K562 (cell line): ENCODE results near the gene BMP10. TPM values are rescaled to one million over a fixed set of nuclear protein-coding genes. Genes with fewer than 3 reads are reported as not detected.

Experiments used
- CHD4 ChIP-seq: fragments of 200-600 bp; sonication (generic); IDR thresholded peaks from 3 replicates; pipeline ENCODE4 v1.6.1; 2012; ENCODE audit warnings: low read depth, mild to moderate bottlenecking, mixed read lengths, low read length, inconsistent platforms; ENCODE audit not compliant: insufficient read depth, insufficient replicate concordance, poor library complexity, severe bottlenecking
- FOXJ3 ChIP-seq: sonication (generic); formaldehyde crosslinking; IDR thresholded peaks from 2 replicates; pipeline ENCODE4 v1.4.0; 2020; ENCODE audit warnings: mild to moderate bottlenecking, missing genetic modification reagents
- FUS ChIP-seq: fragments of 200-400 bp; formaldehyde crosslinking; optimal IDR thresholded peaks from 2 replicates; pipeline ENCODE3; 2017; ENCODE audit warnings: low read depth, low read length
- HDAC2 ChIP-seq: fragments of 450-650 bp; IDR thresholded peaks from 2 replicates; pipeline ENCODE4 v1.6.1; 2016; ENCODE audit warnings: mild to moderate bottlenecking
- HNRNPK ChIP-seq: fragments of 200-400 bp; formaldehyde crosslinking; IDR thresholded peaks from one replicate; pipeline ENCODE4 v1.6.1; 2018; ENCODE audit warnings: mild to moderate bottlenecking, low read depth, low read length; ENCODE audit not compliant: poor library complexity, severe bottlenecking
- HNRNPL ChIP-seq: fragments of 200-400 bp; formaldehyde crosslinking; IDR thresholded peaks from 2 replicates; pipeline ENCODE4 v1.6.1; 2017; ENCODE audit warnings: low read depth, mild to moderate bottlenecking, low read length
- KAT7 ChIP-seq: sonication (generic); formaldehyde crosslinking; IDR thresholded peaks from 2 replicates; pipeline ENCODE4 v1.8.0; 2022; ENCODE audit warnings: missing genetic modification reagents, mild to moderate bottlenecking, borderline replicate concordance
- MAFG ChIP-seq: fragments of 450-650 bp; conservative IDR thresholded peaks from 2 replicates; pipeline ENCODE4 v1.6.1; 2016; ENCODE audit warnings: missing genetic modification characterization, missing compliant biosample characterization
- NBN ChIP-seq: fragments of 450-650 bp; IDR thresholded peaks from 2 replicates; pipeline ENCODE4 v1.6.1; 2016; ENCODE audit warnings: low read depth, mild to moderate bottlenecking
- PHB ChIP-seq: fragments of 250-450 bp; sonication (Bioruptor Pico); IDR thresholded peaks from 2 replicates; pipeline ENCODE4 v1.5.0; 2021
- RB1 ChIP-seq: fragments of 450-650 bp; IDR thresholded peaks from 2 replicates; pipeline ENCODE4 v1.6.1; 2017; ENCODE audit warnings: low read depth, mild to moderate bottlenecking
- SNRNP70 ChIP-seq: fragments of 200-400 bp; formaldehyde crosslinking; optimal IDR thresholded peaks from 2 replicates; pipeline ENCODE3; 2017; ENCODE audit warnings: low read depth, low read length
- SRF ChIP-seq, 2 experiments: fragments of 250-450, 450-650 bp in 1 of 2; sonication (Bioruptor Pico) in 1 of 2; sonication (generic) in 1 of 2; formaldehyde crosslinking; IDR thresholded peaks; 2 replicates each; pipeline versions ENCODE4 v1.5.0 to v1.5.1; 2020 to 2022; ENCODE audit warnings: mild to moderate bottlenecking in 1 of 2, missing genetic modification reagents in 1 of 2
- TOE1 ChIP-seq, 2 experiments: fragments of 450-650 bp in 1 of 2; sonication (generic) in 1 of 2; formaldehyde crosslinking in 1 of 2; IDR thresholded peaks; 2 replicates each; pipeline versions ENCODE4 v1.7.1 to v1.8.0; 2016 to 2022; ENCODE audit warnings: borderline replicate concordance in 2 of 2, mild to moderate bottlenecking in 2 of 2, antibody characterized with exemption in 1 of 2, inconsistent platforms in 1 of 2, low read depth in 1 of 2, missing genetic modification reagents in 1 of 2, moderate library complexity in 1 of 2
- ZNF124 ChIP-seq: sonication (generic); formaldehyde crosslinking; IDR thresholded peaks from 2 replicates; pipeline ENCODE4 v1.8.1; 2022; ENCODE audit warnings: missing genetic modification reagents
- ZNF174 ChIP-seq: fragments of 250-450 bp; sonication (Bioruptor Pico); IDR thresholded peaks from 2 replicates; pipeline ENCODE4 v1.4.0; 2020; ENCODE audit warnings: mild to moderate bottlenecking
- ZNF263 ChIP-seq: sonication (generic); formaldehyde crosslinking; IDR thresholded peaks from 2 replicates; pipeline ENCODE4 v1.8.0; 2022; ENCODE audit warnings: mild to moderate bottlenecking, missing genetic modification reagents, borderline replicate concordance
- ZNF717 ChIP-seq: fragments of 250-450 bp; sonication (Bioruptor Pico); IDR thresholded peaks from 2 replicates; pipeline ENCODE4 v1.5.0; 2021
- polyA plus RNA-seq, 8 experiments: library from polyadenylated mRNA; depleted of rRNA in 4 of 8; stranded (reverse) in 5 of 8; unstranded in 3 of 8; fragments of >200 nt; fragmentation: Nextera tagmentation in 2 of 8; fragmentation: Illumina TruSeq in 1 of 8; extraction: Ambion mirVana in 2 of 8; extraction: Trizol in 1 of 8; gene quantifications; 2 replicates each; pipeline versions ENCODE4 v1.2.1 to v1.2.3, GENCODE V29; 2011 to 2014; ENCODE audit warnings: inconsistent platforms in 1 of 8, missing spikeins in 1 of 8
- total RNA-seq, 7 experiments: library from RNA; depleted of rRNA in 6 of 7; stranded (reverse); fragments of >200 nt in 6 of 7; fragmentation: Illumina TruSeq in 2 of 7; extraction: Trizol in 2 of 7; gene quantifications; 2 replicates each; pipeline versions ENCODE4 v1.2.1 to v1.2.3, GENCODE V29; 2011 to 2021; ENCODE audit warnings: low replicate concordance in 1 of 7
- TF ChIP-seq, protein P1 (sequence below): fragments of 200-800 bp; sonication (Bioruptor generic); IDR thresholded peaks from 2 replicates; pipeline ENCODE4 v1.6.1; 2017; ENCODE audit warnings: missing genetic modification characterization, missing compliant biosample characterization
- TF ChIP-seq, protein P2 (sequence below): fragments of 250-450 bp; sonication (Bioruptor Pico); IDR thresholded peaks from 2 replicates; pipeline ENCODE4 v1.4.0; 2020; ENCODE audit warnings: mild to moderate bottlenecking, moderate library complexity
- TF ChIP-seq, protein P3 (sequence below): fragments of 150-350 bp; conservative IDR thresholded peaks from 2 replicates; pipeline ENCODE4 v1.6.1; 2014; ENCODE audit warnings: low read length
- TF ChIP-seq, protein P4 (sequence below): fragments of 450-650 bp; conservative IDR thresholded peaks from 2 replicates; pipeline ENCODE4 v1.6.1; 2016; ENCODE audit warnings: missing genetic modification characterization, low read depth, mild to moderate bottlenecking, control low read depth, missing compliant biosample characterization

The BMP10 gene
- total and polyA plus RNA-seq, 9 of the 15 experiments (the other 6 are each of a cell fraction or from before 2014, with no cell fraction given): 0.11 to 0.91 (median 0.43) TPM

DNA sequence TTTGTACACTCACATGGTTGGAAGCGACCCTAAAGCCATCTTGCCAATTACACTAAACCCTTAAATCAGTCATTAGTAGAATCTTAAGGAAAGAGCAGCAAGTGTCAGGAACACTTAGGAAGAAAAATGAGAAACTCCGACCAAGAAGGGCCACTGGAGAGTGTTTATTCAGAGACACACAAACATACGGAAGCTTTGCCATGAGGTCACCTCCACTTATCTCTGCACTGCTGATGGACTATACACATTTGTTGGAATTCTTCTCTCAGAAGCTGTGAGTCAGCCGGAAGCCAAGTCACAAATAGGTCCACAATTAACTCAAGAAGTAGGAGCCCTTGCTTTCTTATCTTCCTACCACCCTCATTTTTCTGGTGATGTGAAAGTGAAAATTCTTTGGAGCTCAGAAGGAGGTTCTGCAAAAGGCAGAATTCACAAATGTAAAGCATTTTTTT lies 21.6 kb downstream of the BMP10 start (continued):
- TF ChIP-seq SNRNP70: no peak
- no peak for TF ChIP-seq KAT7 (CRISPR knock-in tag)
- peak; percentile 59; the same call in 1 of the 2 replicates for TF ChIP-seq HDAC2
- no peak for TF ChIP-seq RB1
- TF ChIP-seq, protein P1, sequence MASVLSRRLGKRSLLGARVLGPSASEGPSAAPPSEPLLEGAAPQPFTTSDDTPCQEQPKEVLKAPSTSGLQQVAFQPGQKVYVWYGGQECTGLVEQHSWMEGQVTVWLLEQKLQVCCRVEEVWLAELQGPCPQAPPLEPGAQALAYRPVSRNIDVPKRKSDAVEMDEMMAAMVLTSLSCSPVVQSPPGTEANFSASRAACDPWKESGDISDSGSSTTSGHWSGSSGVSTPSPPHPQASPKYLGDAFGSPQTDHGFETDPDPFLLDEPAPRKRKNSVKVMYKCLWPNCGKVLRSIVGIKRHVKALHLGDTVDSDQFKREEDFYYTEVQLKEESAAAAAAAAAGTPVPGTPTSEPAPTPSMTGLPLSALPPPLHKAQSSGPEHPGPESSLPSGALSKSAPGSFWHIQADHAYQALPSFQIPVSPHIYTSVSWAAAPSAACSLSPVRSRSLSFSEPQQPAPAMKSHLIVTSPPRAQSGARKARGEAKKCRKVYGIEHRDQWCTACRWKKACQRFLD (CRISPR knock-in tag): no peak
- TF ChIP-seq SRF (CRISPR knock-in tag; IDR thresholded peaks at IDR 0.05): 0 out of 4 replicates have a peak, but pooled peaks of 1 of the 2 experiments have one; percentile 48
- no peak for TF ChIP-seq ZNF717 (CRISPR knock-in tag)
- no peak for TF ChIP-seq ZNF174
- no peak for TF ChIP-seq TOE1 (IDR thresholded peaks at IDR 0.05; ENCODE audit: borderline replicate concordance)
- TF ChIP-seq TOE1 (CRISPR knock-in tag; IDR thresholded peaks at IDR 0.05; ENCODE audit: borderline replicate concordance, low read depth): no peak
- no peak for TF ChIP-seq FUS
- no peak for TF ChIP-seq MAFG (tag)
- TF ChIP-seq ZNF263 (CRISPR knock-in tag): no peak
- TF ChIP-seq FOXJ3 (CRISPR knock-in tag): no peak
- no peak for TF ChIP-seq PHB (CRISPR knock-in tag)
- TF ChIP-seq HNRNPL: no peak
- TF ChIP-seq, protein P2, sequence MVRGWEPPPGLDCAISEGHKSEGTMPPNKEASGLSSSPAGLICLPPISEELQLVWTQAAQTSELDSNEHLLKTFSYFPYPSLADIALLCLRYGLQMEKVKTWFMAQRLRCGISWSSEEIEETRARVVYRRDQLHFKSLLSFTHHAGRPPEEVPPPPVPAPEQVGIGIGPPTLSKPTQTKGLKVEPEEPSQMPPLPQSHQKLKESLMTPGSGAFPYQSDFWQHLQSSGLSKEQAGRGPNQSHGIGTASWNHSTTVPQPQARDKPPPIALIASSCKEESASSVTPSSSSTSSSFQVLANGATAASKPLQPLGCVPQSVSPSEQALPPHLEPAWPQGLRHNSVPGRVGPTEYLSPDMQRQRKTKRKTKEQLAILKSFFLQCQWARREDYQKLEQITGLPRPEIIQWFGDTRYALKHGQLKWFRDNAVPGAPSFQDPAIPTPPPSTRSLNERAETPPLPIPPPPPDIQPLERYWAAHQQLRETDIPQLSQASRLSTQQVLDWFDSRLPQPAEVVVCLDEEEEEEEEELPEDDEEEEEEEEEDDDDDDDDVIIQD: no peak
- TF ChIP-seq CHD4: no peak
- TF ChIP-seq, protein P3, sequence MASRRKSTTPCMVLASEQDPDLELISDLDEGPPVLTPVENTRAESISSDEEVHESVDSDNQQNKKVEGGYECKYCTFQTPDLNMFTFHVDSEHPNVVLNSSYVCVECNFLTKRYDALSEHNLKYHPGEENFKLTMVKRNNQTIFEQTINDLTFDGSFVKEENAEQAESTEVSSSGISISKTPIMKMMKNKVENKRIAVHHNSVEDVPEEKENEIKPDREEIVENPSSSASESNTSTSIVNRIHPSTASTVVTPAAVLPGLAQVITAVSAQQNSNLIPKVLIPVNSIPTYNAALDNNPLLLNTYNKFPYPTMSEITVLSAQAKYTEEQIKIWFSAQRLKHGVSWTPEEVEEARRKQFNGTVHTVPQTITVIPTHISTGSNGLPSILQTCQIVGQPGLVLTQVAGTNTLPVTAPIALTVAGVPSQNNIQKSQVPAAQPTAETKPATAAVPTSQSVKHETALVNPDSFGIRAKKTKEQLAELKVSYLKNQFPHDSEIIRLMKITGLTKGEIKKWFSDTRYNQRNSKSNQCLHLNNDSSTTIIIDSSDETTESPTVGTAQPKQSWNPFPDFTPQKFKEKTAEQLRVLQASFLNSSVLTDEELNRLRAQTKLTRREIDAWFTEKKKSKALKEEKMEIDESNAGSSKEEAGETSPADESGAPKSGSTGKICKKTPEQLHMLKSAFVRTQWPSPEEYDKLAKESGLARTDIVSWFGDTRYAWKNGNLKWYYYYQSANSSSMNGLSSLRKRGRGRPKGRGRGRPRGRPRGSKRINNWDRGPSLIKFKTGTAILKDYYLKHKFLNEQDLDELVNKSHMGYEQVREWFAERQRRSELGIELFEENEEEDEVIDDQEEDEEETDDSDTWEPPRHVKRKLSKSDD: no peak
- peak; percentile 77; the same call in 1 of the 2 replicates for TF ChIP-seq NBN
- no peak for TF ChIP-seq ZNF124 (CRISPR knock-in tag)
- TF ChIP-seq HNRNPK: no peak
- TF ChIP-seq, protein P4, sequence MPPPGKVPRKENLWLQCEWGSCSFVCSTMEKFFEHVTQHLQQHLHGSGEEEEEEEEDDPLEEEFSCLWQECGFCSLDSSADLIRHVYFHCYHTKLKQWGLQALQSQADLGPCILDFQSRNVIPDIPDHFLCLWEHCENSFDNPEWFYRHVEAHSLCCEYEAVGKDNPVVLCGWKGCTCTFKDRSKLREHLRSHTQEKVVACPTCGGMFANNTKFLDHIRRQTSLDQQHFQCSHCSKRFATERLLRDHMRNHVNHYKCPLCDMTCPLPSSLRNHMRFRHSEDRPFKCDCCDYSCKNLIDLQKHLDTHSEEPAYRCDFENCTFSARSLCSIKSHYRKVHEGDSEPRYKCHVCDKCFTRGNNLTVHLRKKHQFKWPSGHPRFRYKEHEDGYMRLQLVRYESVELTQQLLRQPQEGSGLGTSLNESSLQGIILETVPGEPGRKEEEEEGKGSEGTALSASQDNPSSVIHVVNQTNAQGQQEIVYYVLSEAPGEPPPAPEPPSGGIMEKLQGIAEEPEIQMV (tag): no peak
